HG03097 (cell line): Measurements from ENCODE around the gene MYO1F.
"Not testable (repeated sequence)": the region's sequence is repeated elsewhere in the genome, so short reads cannot be mapped to it uniquely, and the experiment has no call there.

ENCODE experiments used
- ATAC-seq: cut with Tn5 transposase; IDR thresholded peaks from one replicate; pipeline ENCODE4 v1.9.1; 2021; ENCODE audit not compliant: unreplicated experiment, low FRiP score

Gene MYO1F

DNA sequence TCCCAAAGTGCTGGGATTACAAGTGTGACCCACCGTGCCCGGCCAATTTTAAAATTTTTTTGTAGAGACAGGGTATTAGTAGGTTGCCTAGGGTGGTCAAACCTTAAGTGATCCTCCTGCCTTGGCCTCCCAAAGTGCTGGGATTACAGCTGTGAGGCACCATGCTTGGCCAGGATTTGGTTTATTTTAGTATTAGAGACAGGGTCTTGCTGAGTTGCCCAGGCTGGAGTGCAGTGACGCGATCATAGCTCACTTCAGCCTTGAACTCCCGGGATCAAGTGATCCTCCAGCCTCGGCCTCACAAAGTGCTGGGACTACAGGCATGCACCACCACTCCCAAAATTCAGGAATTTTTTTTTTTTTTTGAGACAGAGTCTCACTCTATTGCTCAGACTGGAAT, 57.9 kb downstream of the MYO1F start:
- no peak for ATAC-seq

GRCh38 chr19:8518536-8518935, 58.7 kb downstream of the MYO1F start:
- no peak for ATAC-seq

GRCh38 chr19:8517551-8518442, 59.4 kb downstream of the MYO1F start:
- ATAC-seq: no peak

DNA sequence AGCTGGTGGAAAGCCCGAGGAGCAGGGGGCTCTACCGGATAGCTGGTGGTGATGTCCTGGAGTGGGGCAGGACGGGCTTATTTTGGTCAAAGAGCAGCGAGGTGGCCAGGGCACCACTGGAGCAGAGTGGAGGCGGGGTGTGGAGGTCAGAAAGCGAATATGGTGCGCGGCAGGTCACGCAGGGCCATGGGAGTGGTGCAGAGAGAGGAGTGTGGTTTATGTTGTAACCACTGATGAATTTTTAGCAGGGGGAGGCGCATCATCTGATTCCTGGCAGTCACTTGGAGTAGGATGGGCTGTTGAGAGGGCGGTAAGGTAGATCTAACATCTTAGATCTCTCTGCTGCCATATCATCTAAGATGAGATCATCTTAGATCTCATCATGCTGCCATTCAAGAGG, 61.9 kb downstream of the MYO1F start:
- no peak for ATAC-seq

GRCh38 chr19:8514505-8515009, 62.7 kb downstream of the MYO1F start:
- ATAC-seq: not testable (repeated sequence)

- ATAC-seq: peak; percentile 88
Observed at GRCh38 chr19:8513687-8514504, 63.3 kb downstream of the MYO1F start, which contains the start of gene ZNF414. Gene ZNF414, minus strand, starts transcription at chr19:8514167. Its CDS starts 121 bp downstream, at chr19:8514046.

DNA sequence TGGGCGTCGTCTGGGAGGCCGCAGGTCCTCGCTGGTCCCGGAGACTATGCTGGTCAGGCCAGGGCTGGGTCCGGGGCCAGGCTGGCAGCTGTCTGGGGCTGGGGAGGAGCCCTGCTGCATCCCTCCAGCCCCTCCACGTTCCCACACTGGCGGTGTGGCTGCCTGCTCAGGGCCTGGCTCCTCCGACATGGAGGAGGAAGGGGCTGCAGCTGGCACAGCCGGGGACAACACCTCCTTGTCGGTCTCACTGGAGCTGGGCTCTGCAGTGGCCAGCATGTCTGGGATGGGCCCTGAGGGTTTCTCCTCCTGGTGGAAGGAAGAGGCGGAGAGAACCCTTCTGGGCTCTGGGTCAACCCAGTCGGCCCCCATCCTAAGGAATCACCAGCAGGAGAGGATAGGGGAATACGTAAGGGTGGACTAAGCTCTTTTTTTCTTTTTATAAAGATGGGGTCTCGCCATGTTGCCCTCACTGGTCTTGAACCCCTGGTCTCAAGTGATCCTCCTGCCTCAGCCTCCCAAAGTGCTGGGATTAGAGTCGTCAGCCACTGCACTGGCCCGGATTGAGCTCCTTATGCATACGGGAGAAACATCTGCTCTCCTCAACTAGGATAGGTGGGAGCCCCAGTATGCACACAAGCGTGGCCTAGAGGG, 64.1 kb downstream of the MYO1F start:
- ATAC-seq: no peak

DNA sequence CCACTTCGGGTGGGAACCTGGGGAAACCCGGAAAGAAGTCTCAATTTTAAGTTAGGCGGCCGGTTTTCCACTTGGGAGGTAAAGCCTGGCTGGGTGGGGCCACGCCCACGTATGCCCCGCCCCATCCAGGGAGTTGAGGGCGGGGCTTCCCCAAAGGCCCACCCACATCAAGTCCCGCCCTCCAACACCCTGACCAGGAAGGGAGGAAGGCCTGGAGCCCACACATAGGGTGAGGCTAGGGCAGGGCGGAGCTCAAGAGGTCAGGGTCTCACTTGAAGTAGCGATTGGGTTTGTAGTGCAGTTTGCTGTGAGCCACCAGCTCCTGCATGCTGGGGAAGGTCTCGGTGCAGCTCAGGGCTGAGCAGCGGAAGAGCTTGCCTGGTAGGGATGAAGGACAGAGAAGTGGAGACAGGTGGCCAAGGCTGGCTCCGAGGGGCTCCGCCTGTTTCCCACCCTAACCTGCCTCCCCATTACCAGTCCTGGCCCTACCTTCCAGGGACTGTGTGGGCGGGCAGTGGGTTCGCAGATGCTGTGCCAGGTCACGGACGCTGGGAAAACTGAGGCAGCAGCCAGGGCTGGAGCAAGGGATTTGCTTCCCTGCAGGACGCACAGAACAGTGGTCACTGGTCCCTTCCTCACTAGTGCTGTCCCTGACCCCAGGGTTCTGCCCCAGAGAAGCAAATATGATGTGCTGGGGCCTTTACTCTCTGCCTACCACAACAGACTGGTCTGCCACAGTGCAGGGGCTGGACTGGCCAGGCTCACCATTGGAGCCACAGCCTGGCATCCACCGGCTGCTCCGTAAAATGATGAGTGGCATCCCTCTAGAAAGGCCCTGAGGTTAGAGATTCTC, 64.9 kb downstream of the MYO1F start:
- ATAC-seq: no peak

DNA sequence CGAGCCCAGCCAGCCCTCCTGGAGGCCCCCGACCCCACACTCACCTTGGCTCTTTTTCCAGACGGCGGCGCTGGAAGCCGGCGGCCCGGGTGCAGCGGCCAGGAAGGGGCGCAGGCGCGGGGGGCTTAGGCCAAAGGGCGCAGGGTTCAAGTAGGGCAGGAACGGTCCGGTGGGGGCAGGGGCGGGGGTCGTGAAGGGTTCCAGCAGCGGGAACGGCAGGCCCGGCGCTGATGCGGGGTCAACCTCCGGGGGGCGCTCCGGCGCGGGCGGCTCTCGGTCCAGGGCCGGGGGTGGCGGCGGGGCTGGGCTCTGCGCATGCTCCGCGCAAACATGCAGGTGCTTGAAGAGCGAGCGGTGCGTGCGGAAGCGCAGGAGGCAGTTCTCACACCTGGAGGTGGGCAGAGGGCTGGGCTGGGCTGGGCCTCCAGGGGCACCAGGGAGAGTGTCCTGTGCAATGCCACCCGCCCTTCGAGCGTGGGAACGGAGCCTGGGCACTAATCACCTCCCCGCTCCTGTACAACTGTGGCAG, 65.6 kb downstream of the MYO1F start:
- no peak for ATAC-seq

GRCh38 chr19:8510589-8511115, 66.6 kb downstream of the MYO1F start:
- no peak for ATAC-seq

DNA sequence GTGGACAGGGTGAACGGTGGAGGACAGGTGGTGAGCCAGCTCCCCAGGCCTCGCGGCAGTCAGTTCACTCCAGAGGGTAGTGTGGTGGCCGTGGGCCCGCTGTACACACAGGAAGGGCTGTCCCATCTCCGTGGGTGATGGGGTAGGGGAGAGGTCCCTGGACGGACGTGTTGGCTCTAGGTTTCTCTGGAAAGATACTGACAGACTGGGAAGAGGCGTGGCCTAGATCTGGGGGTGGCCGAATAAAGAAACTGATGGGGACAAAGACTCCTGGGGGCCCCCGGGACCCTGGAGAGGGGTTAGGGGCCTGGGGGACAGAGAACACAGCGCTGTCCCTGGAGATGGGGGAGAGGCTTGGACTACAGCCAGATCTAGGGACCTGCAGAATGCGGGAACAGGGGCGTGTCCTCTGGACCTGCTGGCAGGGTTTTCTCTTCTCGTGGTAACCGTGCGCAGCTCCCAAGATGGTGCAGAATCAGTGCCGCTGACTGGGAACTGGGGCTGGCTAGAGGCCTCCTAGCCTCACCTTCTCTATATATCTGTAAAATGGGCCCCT, 70.8 kb downstream of the MYO1F start:
- no peak for ATAC-seq

- ATAC-seq: no peak
Observed at GRCh38 chr19:8505680-8506401, 71.4 kb downstream of the MYO1F start.

DNA sequence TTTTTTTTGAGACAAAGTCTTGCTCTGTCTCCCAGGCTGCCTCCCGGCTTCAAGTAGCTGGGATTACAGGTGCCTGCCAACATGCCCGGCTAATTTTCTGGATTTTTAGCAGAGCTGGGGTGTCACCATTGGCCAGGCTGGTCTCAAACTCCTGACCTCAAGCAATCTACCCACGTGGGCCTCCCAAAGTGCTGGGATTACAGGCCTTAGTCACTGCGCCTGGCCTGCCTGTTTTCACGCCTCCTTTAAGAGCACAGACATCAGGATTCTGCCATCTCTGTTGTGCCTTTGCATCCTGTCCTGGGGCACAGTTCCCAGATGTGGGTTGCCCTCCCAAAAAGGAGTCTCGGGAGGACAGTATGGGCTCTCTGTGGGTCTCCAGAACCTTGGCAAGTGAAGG, 72.3 kb downstream of the MYO1F start:
- ATAC-seq: no peak

DNA sequence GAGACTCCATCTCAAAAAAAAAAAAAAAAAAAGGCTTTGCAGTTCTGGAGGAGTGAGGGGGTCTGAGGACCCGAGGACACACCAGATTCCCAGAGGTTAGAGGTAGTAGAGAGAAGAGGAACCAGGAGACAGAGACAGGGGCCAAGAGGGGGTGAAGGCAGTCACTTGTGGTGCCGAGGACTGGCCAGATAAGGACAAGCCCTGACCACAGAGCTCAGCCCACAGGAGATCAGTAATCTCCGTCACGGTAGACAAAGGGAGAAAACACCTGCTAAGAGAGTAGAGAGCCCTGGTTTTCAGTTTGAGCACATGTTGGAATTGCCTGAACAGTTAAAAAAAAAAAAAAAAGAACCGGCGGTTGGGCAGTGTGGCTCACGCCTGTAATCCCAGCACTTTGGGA, 73.1 kb downstream of the MYO1F start:
- ATAC-seq: no peak

DNA sequence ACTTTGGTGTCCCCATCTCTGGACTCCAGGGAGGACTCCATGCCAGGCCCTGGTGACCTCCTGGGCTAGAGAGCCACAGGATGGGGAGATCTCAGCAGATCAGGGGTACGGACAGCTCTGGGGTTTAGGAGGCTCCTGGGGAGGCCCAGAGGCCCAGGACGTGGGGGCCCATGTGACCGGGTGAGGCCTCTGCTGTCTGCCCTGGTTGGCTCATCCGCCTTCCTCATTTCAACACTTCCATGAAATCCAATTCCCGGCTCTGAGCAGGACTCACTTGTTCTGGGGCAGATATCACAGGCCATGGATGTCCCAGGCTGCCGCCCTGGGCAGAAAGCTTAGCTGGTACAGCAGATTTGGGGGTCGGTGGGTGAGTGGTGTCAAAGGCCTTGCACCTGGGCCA, 73.7 kb downstream of the MYO1F start:
- no peak for ATAC-seq

GRCh38 chr19:8501981-8502380, 75.3 kb downstream of the MYO1F start:
- no peak for ATAC-seq

DNA sequence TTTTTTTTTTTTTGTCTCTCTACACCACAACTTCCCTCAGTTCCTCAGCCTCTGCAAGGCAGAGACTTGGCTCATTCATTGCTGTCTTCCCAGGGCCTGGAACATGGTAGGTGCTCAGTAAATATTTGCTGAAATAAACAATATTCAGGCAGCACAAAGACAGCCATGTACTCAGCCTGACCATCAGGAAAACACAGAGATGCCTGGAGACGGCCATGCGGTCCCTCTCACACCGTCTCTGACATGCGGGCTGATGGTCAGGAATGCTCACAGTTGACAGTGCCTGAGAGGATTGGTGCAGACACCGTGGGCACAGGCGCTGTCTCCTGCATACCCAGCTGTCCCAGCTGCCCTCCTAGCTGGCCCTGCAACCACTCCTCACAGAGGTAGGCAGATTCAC, 75.7 kb downstream of the MYO1F start:
- no peak for ATAC-seq

DNA sequence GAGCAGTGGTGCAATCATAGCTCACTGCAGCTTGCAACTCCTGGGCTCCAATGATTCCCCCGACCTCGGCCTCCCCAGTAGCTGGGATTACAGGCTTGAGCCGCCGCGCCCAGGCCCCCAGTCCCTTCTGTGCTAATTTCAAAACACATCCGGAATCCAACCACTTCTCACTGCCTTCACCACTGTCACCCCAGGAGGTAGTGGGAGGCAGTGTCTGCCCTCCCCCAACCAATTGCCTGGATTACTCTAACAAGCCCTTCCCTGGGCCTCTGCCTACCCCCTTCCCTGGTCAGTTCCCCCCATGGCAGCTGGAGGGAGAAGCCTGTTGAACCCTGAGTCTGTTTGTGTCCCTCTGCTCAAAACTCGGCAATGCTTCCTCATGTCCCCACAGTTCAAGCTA, 77.1 kb downstream of the MYO1F start:
- ATAC-seq: no peak
